ENCODE measurements around the gene FAM219A.

- TF ChIP-seq CTCF (IDR thresholded peaks at IDR 0.05) (no peak), POLR2A (IDR thresholded peaks at IDR 0.05) (no peak)
Observed at GRCh38 chr9:34456151-34456550, 2.2 kb downstream of the FAM219A start.
